Hippocampal formation (tissue), 2 donors: Measurements from ENCODE around the gene TMEM219.
"Not testable (repeated sequence)": the region's sequence is repeated elsewhere in the genome, so short reads cannot be mapped to it uniquely, and the experiment has no call there.

Experiments
- DNase-seq, 2 donors: peaks; one replicate each; lab custom pipeline; 2025; lab: John Stamatoyannopoulos, UW

TMEM219 gene

GRCh38 chr16:30011714-30012504 is 50.0 kb downstream of the TMEM219 start:
- no peak for DNase-seq

GRCh38 chr16:30012598-30012997 is 50.7 kb downstream of the TMEM219 start:
- DNase-seq = not testable (repeated sequence)

GRCh38 chr16:30015450-30015849 is 53.6 kb downstream of the TMEM219 start:
- not testable (repeated sequence) for DNase-seq

- no peak for DNase-seq
Observed at GRCh38 chr16:30016555-30017276, 54.8 kb downstream of the TMEM219 start.

GRCh38 chr16:30017277-30017656 is 55.4 kb downstream of the TMEM219 start:
- DNase-seq = no peak

GRCh38 chr16:30017937-30018336 is 56.1 kb downstream of the TMEM219 start:
- DNase-seq = not testable (repeated sequence)

GRCh38 chr16:30018731-30019158 is 56.9 kb downstream of the TMEM219 start:
- DNase-seq = no peak
